ENCODE results near the gene ANKRD13C.
A peak's percentile ranks its signal among the peaks of the same experiment; 100 is the strongest.
"Not testable (repeated sequence)": the region's sequence is repeated elsewhere in the genome, so short reads cannot be mapped to it uniquely, and the experiment has no call there.

ANKRD13C gene

GRCh38 chr1:70354332-70355110, at the start of gene ANKRD13C:
TSS of gene ANKRD13C (minus strand) at chr1:70354722. CDS start at chr1:70354408, 314 bp downstream.
- DNase-seq (ENCODE audit: low spot score) (peak; percentile 94), FAIRE-seq (peak; percentile 73)

- FAIRE-seq (no peak), DNase-seq (ENCODE audit: low spot score) (no peak)
Measured at GRCh38 chr1:70403759-70404158, 49.2 kb upstream of the ANKRD13C start.

GRCh38 chr1:70401974-70402373, 47.5 kb upstream of the ANKRD13C start:
- DNase-seq (ENCODE audit: low spot score): no peak
- no peak for FAIRE-seq

- FAIRE-seq: no peak
- DNase-seq (ENCODE audit: low spot score): no peak
Measured at GRCh38 chr1:70400335-70400734, 45.8 kb upstream of the ANKRD13C start.

- FAIRE-seq (no peak), DNase-seq (ENCODE audit: low spot score) (no peak)
Measured at GRCh38 chr1:70397013-70397412, 42.5 kb upstream of the ANKRD13C start.

GRCh38 chr1:70396607-70397006, 42.1 kb upstream of the ANKRD13C start:
- FAIRE-seq: no peak
- no peak for DNase-seq (ENCODE audit: low spot score)

- DNase-seq (ENCODE audit: low spot score): no peak
- FAIRE-seq: no peak
Measured at GRCh38 chr1:70392626-70393025, 38.1 kb upstream of the ANKRD13C start.

- no peak for FAIRE-seq
Measured at GRCh38 chr1:70387507-70387906, 33.0 kb upstream of the ANKRD13C start.

GRCh38 chr1:70386121-70386520, 31.6 kb upstream of the ANKRD13C start:
- DNase-seq (ENCODE audit: low spot score): no peak
- no peak for FAIRE-seq

More at GRCh38 chr1:70387507-70387906, 33.0 kb upstream of the ANKRD13C start:
- DNase-seq (ENCODE audit: low spot score): no peak

GRCh38 chr1:70385477-70385876, 31.0 kb upstream of the ANKRD13C start:
- DNase-seq (ENCODE audit: low spot score) (no peak), FAIRE-seq (no peak)

GRCh38 chr1:70384542-70384941, 30.0 kb upstream of the ANKRD13C start:
- FAIRE-seq: no peak
- DNase-seq (ENCODE audit: low spot score): no peak

- no peak for FAIRE-seq
- DNase-seq (ENCODE audit: low spot score): no peak
Measured at GRCh38 chr1:70383483-70383882, 29.0 kb upstream of the ANKRD13C start.

- FAIRE-seq (no peak), DNase-seq (ENCODE audit: low spot score) (no peak)
Measured at GRCh38 chr1:70382682-70383081, 28.2 kb upstream of the ANKRD13C start.

GRCh38 chr1:70376196-70376595, 21.7 kb upstream of the ANKRD13C start:
- FAIRE-seq (no peak), DNase-seq (ENCODE audit: low spot score) (no peak)

- FAIRE-seq: not testable (repeated sequence)
Measured at GRCh38 chr1:70373580-70373979, 19.1 kb upstream of the ANKRD13C start.

GRCh38 chr1:70372426-70372825, 17.9 kb upstream of the ANKRD13C start:
- DNase-seq (ENCODE audit: low spot score) (no peak), FAIRE-seq (no peak)

More at GRCh38 chr1:70373580-70373979, 19.1 kb upstream of the ANKRD13C start:
- DNase-seq (ENCODE audit: low spot score): not testable (repeated sequence)

- DNase-seq (ENCODE audit: low spot score); FAIRE-seq: not testable (repeated sequence)
Measured at GRCh38 chr1:70371586-70371985, 17.1 kb upstream of the ANKRD13C start.

- not testable (repeated sequence) for FAIRE-seq; DNase-seq (ENCODE audit: low spot score)
Measured at GRCh38 chr1:70367397-70367796, 12.9 kb upstream of the ANKRD13C start.

GRCh38 chr1:70366997-70367396, 12.5 kb upstream of the ANKRD13C start:
- DNase-seq (ENCODE audit: low spot score): not testable (repeated sequence)

GRCh38 chr1:70366425-70366952, 12.0 kb upstream of the ANKRD13C start:
- DNase-seq (ENCODE audit: low spot score); FAIRE-seq: not testable (repeated sequence)

More at GRCh38 chr1:70366997-70367396, 12.5 kb upstream of the ANKRD13C start:
- FAIRE-seq: not testable (repeated sequence)

- DNase-seq (ENCODE audit: low spot score) (no peak), FAIRE-seq (no peak)
Measured at GRCh38 chr1:70364439-70364838, 9.9 kb upstream of the ANKRD13C start.

GRCh38 chr1:70361727-70362398, 7.3 kb upstream of the ANKRD13C start:
- no peak for FAIRE-seq
- no peak for DNase-seq (ENCODE audit: low spot score)
